Neural progenitor cell (in vitro differentiated cells): Measurements from ENCODE around the gene SEL1L3. TPM values are rescaled to one million over a fixed set of nuclear protein-coding genes. Genes with fewer than 3 reads are reported as not detected.

Experiments
- DNase-seq: peaks from one replicate; pipeline ENCODE4 v3.0.0-alpha.2; 2016; ENCODE audit warnings: low spot score
- H2AFZ ChIP-seq: fragments of 200-600 bp; sonication (generic); replicated peaks from 2 replicates; pipeline ENCODE4 v1.6.1; 2016; ENCODE audit warnings: antibody characterized with exemption
- H3F3A ChIP-seq: fragments of 200-600 bp; sonication (generic); 2 replicates; pipeline ENCODE4 v1.6.1; 2016; ENCODE audit warnings: antibody characterized with exemption, low read depth
- H3K27ac ChIP-seq: fragments of 200-600 bp; sonication (generic); 2 replicates; pipeline ENCODE4 v1.5.1; 2016; ENCODE audit warnings: mild to moderate bottlenecking
- H3K27me3 ChIP-seq: fragments of 200-600 bp; sonication (generic); 2 replicates; pipeline ENCODE4 v1.6.1; 2016; ENCODE audit warnings: mild to moderate bottlenecking, moderate library complexity
- H3K36me3 ChIP-seq: fragments of 200-600 bp; sonication (generic); 2 replicates; pipeline ENCODE4 v1.5.1; 2016
- H3K4me1 ChIP-seq: fragments of 200-600 bp; sonication (generic); 2 replicates; pipeline ENCODE4 v1.6.1; 2016; ENCODE audit warnings: mixed run types
- H3K4me2 ChIP-seq: fragments of 200-600 bp; sonication (generic); 2 replicates; pipeline ENCODE4 v1.6.1; 2016
- H3K4me3 ChIP-seq: fragments of 200-600 bp; sonication (generic); 2 replicates; pipeline ENCODE4 v1.5.1; 2016
- H3K79me2 ChIP-seq: fragments of 200-600 bp; sonication (generic); 2 replicates; pipeline ENCODE4 v1.6.1; 2016; ENCODE audit warnings: low read depth
- H3K9ac ChIP-seq: fragments of 200-600 bp; sonication (generic); 2 replicates; pipeline ENCODE4 v1.6.1; 2016
- H3K9me3 ChIP-seq: fragments of 200-600 bp; sonication (generic); 2 replicates; pipeline ENCODE4 v1.5.1; 2016; ENCODE audit warnings: low read depth
- H4K20me1 ChIP-seq: fragments of 200-600 bp; sonication (generic); 2 replicates; pipeline ENCODE4 v1.6.1; 2016; ENCODE audit warnings: low read depth
- H3K27ac Mint-ChIP-seq: 3 replicates; pipeline ENCODE4 v1.8.0; 2021; ENCODE audit warnings: mixed read lengths
- H3K27me3 Mint-ChIP-seq: 2 replicates; pipeline ENCODE4 v1.8.0; 2022; ENCODE audit warnings: low read depth, mild to moderate bottlenecking, inconsistent platforms, moderate library complexity, mixed read lengths; ENCODE audit not compliant: insufficient read depth
- H3K36me3 Mint-ChIP-seq: 3 replicates; pipeline ENCODE4 v1.8.0; 2021; ENCODE audit warnings: mixed read lengths
- H3K4me1 Mint-ChIP-seq: 3 replicates; pipeline ENCODE4 v1.8.0; 2021; ENCODE audit warnings: mixed read lengths
- H3K4me3 Mint-ChIP-seq: 3 replicates; pipeline ENCODE4 v1.8.0; 2021; ENCODE audit warnings: mild to moderate bottlenecking, moderate library complexity, mixed read lengths
- H3K9me3 Mint-ChIP-seq: 3 replicates; pipeline ENCODE4 v1.8.0; 2020; ENCODE audit warnings: mixed read lengths
- EZH2 ChIP-seq: fragments of 200-600 bp; sonication (generic); IDR thresholded peaks from 2 replicates; pipeline ENCODE4 v1.6.1; 2017; ENCODE audit warnings: antibody characterized with exemption, mild to moderate bottlenecking, moderate library complexity
- EZH2phosphoT487 ChIP-seq: fragments of 200-600 bp; sonication (generic); IDR thresholded peaks from 2 replicates; pipeline ENCODE4 v1.6.1; 2017; ENCODE audit warnings: antibody characterized with exemption
- total RNA-seq: library from RNA; depleted of rRNA; stranded (reverse); fragments of >200 nt; gene quantifications from 2 replicates; pipeline ENCODE4 v1.2.3, GENCODE V29; 2015; ENCODE audit warnings: low replicate concordance
- TF ChIP-seq, protein P1 (sequence below): fragments of 200-600 bp; sonication (generic); IDR thresholded peaks from 2 replicates; pipeline ENCODE4 v1.5.1; 2017; ENCODE audit warnings: antibody characterized with exemption, mild to moderate bottlenecking

SEL1L3 gene
- total RNA-seq, 1 donor from 2014 or later: 87.2 TPM

GRCh38 chr4:25760048-25760447, 102.7 kb downstream of the SEL1L3 start:
- Mint-ChIP-seq H3K27me3 (peaks cover 2% of the 10 kb centered on the region), H3K4me1 (peaks cover 5% of the 10 kb centered on the region), H3K4me3 (no peak overlapping the region), H3K36me3 (peaks cover 6% of the 10 kb centered on the region), H3K9me3 (no peaks in the 10 kb centered on the region), H3K27ac (no peak overlapping the region)
- Histone ChIP-seq H3K27me3 (no peaks in the 10 kb centered on the region), H3K27ac (no peak overlapping the region), H3K9ac (no peak overlapping the region), H3K79me2 (no peaks in the 10 kb centered on the region), H3K9me3 (no peaks in the 10 kb centered on the region), H4K20me1 (no peaks in the 10 kb centered on the region), H3K4me3 (no peak overlapping the region), H3K36me3 (peaks cover 4% of the 10 kb centered on the region), H3F3A (no peaks in the 10 kb centered on the region), H2AFZ (no peak overlapping the region), H3K4me1 (no peaks in the 10 kb centered on the region), H3K4me2 (no peak overlapping the region)
- TF ChIP-seq EZH2phosphoT487 (no peak), EZH2 (no peak)
- TF ChIP-seq, protein P1, sequence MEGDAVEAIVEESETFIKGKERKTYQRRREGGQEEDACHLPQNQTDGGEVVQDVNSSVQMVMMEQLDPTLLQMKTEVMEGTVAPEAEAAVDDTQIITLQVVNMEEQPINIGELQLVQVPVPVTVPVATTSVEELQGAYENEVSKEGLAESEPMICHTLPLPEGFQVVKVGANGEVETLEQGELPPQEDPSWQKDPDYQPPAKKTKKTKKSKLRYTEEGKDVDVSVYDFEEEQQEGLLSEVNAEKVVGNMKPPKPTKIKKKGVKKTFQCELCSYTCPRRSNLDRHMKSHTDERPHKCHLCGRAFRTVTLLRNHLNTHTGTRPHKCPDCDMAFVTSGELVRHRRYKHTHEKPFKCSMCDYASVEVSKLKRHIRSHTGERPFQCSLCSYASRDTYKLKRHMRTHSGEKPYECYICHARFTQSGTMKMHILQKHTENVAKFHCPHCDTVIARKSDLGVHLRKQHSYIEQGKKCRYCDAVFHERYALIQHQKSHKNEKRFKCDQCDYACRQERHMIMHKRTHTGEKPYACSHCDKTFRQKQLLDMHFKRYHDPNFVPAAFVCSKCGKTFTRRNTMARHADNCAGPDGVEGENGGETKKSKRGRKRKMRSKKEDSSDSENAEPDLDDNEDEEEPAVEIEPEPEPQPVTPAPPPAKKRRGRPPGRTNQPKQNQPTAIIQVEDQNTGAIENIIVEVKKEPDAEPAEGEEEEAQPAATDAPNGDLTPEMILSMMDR: no peak
- DNase-seq: no peak

- Histone ChIP-seq H3K27ac (no peak overlapping the region), H3K9me3 (no peaks in the 10 kb centered on the region), H4K20me1 (no peaks in the 10 kb centered on the region), H3K27me3 (no peaks in the 10 kb centered on the region), H3K79me2 (no peaks in the 10 kb centered on the region), H3K4me3 (no peak overlapping the region), H2AFZ (no peak overlapping the region), H3K9ac (no peak overlapping the region), H3F3A (no peaks in the 10 kb centered on the region), H3K4me2 (no peak overlapping the region), H3K4me1 (no peaks in the 10 kb centered on the region), H3K36me3 (peaks cover 4% of the 10 kb centered on the region)
- Mint-ChIP-seq H3K4me1 (peaks cover 5% of the 10 kb centered on the region), H3K9me3 (no peaks in the 10 kb centered on the region), H3K4me3 (no peak overlapping the region), H3K36me3 (peaks cover 6% of the 10 kb centered on the region), H3K27me3 (peaks cover 2% of the 10 kb centered on the region), H3K27ac (no peak overlapping the region)
- TF ChIP-seq EZH2 (no peak), EZH2phosphoT487 (no peak)
- TF ChIP-seq, protein P1: no peak
- no peak for DNase-seq
These were observed 103.7 kb downstream of the SEL1L3 start for GRCh38 chr4:25759101-25759500.

DNA sequence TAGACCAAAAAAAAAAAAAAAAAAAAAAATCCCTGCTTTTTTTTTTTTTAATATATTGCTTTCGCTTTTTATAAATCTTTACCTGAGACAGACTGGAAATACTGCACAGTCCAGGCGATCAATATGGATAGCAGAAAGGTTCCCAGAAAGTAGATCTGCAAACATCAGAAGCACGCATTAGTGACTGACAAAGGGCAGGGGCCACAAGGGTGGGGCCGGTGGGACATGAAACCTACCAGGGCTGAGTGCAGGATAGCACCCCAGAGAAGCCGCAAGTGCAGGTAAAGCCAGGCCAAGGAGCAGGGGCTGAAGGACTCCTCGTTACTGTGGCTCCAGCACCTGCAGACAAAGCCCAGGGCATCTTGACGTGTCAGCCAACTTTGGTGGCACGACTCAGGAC, 105.3 kb downstream of the SEL1L3 start:
- Histone ChIP-seq H3K4me2 (no peak overlapping the region), H3K79me2 (no peaks in the 10 kb centered on the region), H2AFZ (no peak overlapping the region), H3K4me3 (no peak overlapping the region), H3K9ac (no peak overlapping the region), H3F3A (no peaks in the 10 kb centered on the region), H3K27me3 (no peaks in the 10 kb centered on the region), H3K36me3 (peaks cover 4% of the 10 kb centered on the region), H3K27ac (no peak overlapping the region), H3K4me1 (no peaks in the 10 kb centered on the region), H3K9me3 (no peaks in the 10 kb centered on the region), H4K20me1 (no peaks in the 10 kb centered on the region)
- Mint-ChIP-seq H3K27ac (no peak overlapping the region), H3K9me3 (no peaks in the 10 kb centered on the region), H3K27me3 (peaks cover under 1% of the 10 kb centered on the region), H3K4me1 (peaks cover 5% of the 10 kb centered on the region), H3K4me3 (no peak overlapping the region), H3K36me3 (peaks cover 6% of the 10 kb centered on the region)
- no peak for TF ChIP-seq EZH2
- TF ChIP-seq, protein P1: no peak
- TF ChIP-seq EZH2phosphoT487: no peak
- no peak for DNase-seq
